Endothelial cell of umbilical vein (primary cell): ENCODE measurements around the gene SDHC. TPM values are rescaled to one million over a fixed set of nuclear protein-coding genes. Genes with fewer than 3 reads are reported as not detected.

Experiments
- BruUV-seq: library from RNA; stranded (reverse); fragments of 400-500 nt; replicated peaks from 2 replicates; lab custom pipeline; 2021; lab: Mats Ljungman, UMichigan
- CTCF ChIA-PET: fragments of 300-600, 350-600 bp; sonication (Branson Sonifier 250); formaldehyde crosslinking; loops from one replicate; lab custom pipeline; 2021; ENCODE audit warnings: antibody characterized with exemption, inconsistent platforms; lab: Charles Lee
- POLR2A ChIA-PET: fragments of 300-600, 350-600 bp; sonication (Branson Sonifier 250); formaldehyde crosslinking; loops from one replicate; lab custom pipeline; 2021; ENCODE audit warnings: antibody characterized with exemption, inconsistent platforms; lab: Charles Lee
- DNase-seq: peaks from one replicate; pipeline ENCODE4 v3.0.0-alpha.2; 2011; ENCODE audit warnings: low read depth, low spot score
- FAIRE-seq: peaks from 2 replicates; lab custom pipeline; 2011; peaks lifted over from hg19 to GRCh38; lab: Jason Lieb, UNC
- H2AFZ ChIP-seq: 2 replicates; pipeline ENCODE4 v1.6.0; 2012; ENCODE audit warnings: low read depth, low read length, control low read depth, inconsistent platforms
- H3K27ac ChIP-seq: 2 replicates; pipeline ENCODE4 v1.5.1; 2011; ENCODE audit warnings: low read depth, mild to moderate bottlenecking, control low read depth, low read length, moderate library complexity; ENCODE audit not compliant: insufficient read depth
- H3K27me3 ChIP-seq, 2 experiments: 2 replicates each; pipeline versions ENCODE4 v1.6.0 to v1.6.1; 2011; ENCODE audit warnings: low read length in 2 of 2, mixed read lengths in 1 of 2; ENCODE audit not compliant: control insufficient read depth in 2 of 2, insufficient read depth in 2 of 2
- H3K36me3 ChIP-seq, 2 experiments: 2 replicates in 1 of 2; 3 replicates in 1 of 2; pipeline ENCODE4 v1.5.1; 2011; ENCODE audit warnings: low read length in 2 of 2, mild to moderate bottlenecking in 1 of 2, moderate library complexity in 1 of 2; ENCODE audit not compliant: control insufficient read depth in 2 of 2, insufficient read depth in 2 of 2; ENCODE audit errors: extremely low read depth in 1 of 2
- H3K4me1 ChIP-seq: 3 replicates; pipeline ENCODE4 v1.5.1; 2011; ENCODE audit warnings: mild to moderate bottlenecking, low read length; ENCODE audit not compliant: control insufficient read depth, insufficient read depth; ENCODE audit errors: extremely low read depth
- H3K4me2 ChIP-seq: 2 replicates; pipeline ENCODE4 v1.6.1; 2011; ENCODE audit warnings: low read length, control low read depth, mixed read lengths; ENCODE audit not compliant: insufficient read depth
- H3K4me3 ChIP-seq, 3 experiments: fragments of 200-600 bp in 1 of 3; sonication (generic), shearing (Covaris generic) in 1 of 3; replicated peaks in 1 of 3; 2 replicates each; pipeline ENCODE4 v1.5.1; 2011 to 2016; ENCODE audit warnings: control low read depth in 3 of 3, low read length in 3 of 3, mild to moderate bottlenecking in 2 of 3, inconsistent platforms in 1 of 3, low read depth in 1 of 3, moderate library complexity in 1 of 3; ENCODE audit not compliant: insufficient read depth in 1 of 3
- H3K79me2 ChIP-seq: 2 replicates; pipeline ENCODE4 v1.6.0; 2012; ENCODE audit warnings: low read length, inconsistent platforms; ENCODE audit not compliant: control insufficient read depth, insufficient read depth
- H3K9ac ChIP-seq: replicated peaks from 2 replicates; pipeline ENCODE3; 2011; ENCODE audit warnings: low read length, control low read depth; ENCODE audit not compliant: insufficient read depth; ENCODE audit errors: extremely low read depth
- H3K9me1 ChIP-seq: replicated peaks from 3 replicates; pipeline ENCODE4 v1.6.0; 2011; ENCODE audit warnings: mild to moderate bottlenecking, low read length; ENCODE audit not compliant: control insufficient read depth, insufficient read depth; ENCODE audit errors: extremely low read depth
- H3K9me3 ChIP-seq: replicated peaks from 2 replicates; pipeline ENCODE4 v1.5.1; 2012; ENCODE audit warnings: low read length, inconsistent platforms; ENCODE audit not compliant: control insufficient read depth, insufficient read depth
- H4K20me1 ChIP-seq: replicated peaks from 2 replicates; pipeline ENCODE3; 2011; ENCODE audit warnings: mild to moderate bottlenecking, low read length; ENCODE audit not compliant: control insufficient read depth, insufficient read depth; ENCODE audit errors: extremely low read depth
- EZH2 ChIP-seq: IDR thresholded peaks from 2 replicates; pipeline ENCODE4 v1.6.1; 2012; ENCODE audit warnings: borderline replicate concordance, low read depth, mild to moderate bottlenecking, moderate library complexity, low read length, inconsistent platforms; ENCODE audit not compliant: severe bottlenecking
- FOS ChIP-seq: IDR thresholded peaks from 2 replicates; pipeline ENCODE4 v1.6.1; 2011; ENCODE audit warnings: mild to moderate bottlenecking, low read length, moderate library complexity, borderline replicate concordance; ENCODE audit not compliant: insufficient read depth
- GATA2 ChIP-seq: IDR thresholded peaks from 2 replicates; pipeline ENCODE4 v1.7.0; 2011; ENCODE audit warnings: low read depth, mild to moderate bottlenecking, moderate library complexity, mixed read lengths, low read length; ENCODE audit not compliant: insufficient read length, insufficient read depth
- JUN ChIP-seq: IDR thresholded peaks from 2 replicates; pipeline ENCODE4 v1.6.1; 2011; ENCODE audit warnings: borderline replicate concordance, low read depth; ENCODE audit not compliant: insufficient read length, insufficient read depth
- MAX ChIP-seq: IDR thresholded peaks from 2 replicates; pipeline ENCODE4 v1.6.1; 2011; ENCODE audit not compliant: insufficient read depth, insufficient read length
- MYC ChIP-seq: IDR thresholded peaks from one replicate; pipeline ENCODE4 v1.6.1; 2011; ENCODE audit warnings: mild to moderate bottlenecking, low read depth, low read length
- POLR2A ChIP-seq: IDR thresholded peaks from 2 replicates; pipeline ENCODE4 v1.6.1; 2012; ENCODE audit warnings: low read depth, mild to moderate bottlenecking, control low read depth, low read length
- POLR2AphosphoS5 ChIP-seq: IDR thresholded peaks from 2 replicates; pipeline ENCODE4 v1.6.1; 2012; ENCODE audit warnings: low read depth, mild to moderate bottlenecking, control low read depth, low read length, moderate library complexity; ENCODE audit not compliant: insufficient read depth
- dilution Hi-C: fragments of 300-500 bp; cut with MboI; formaldehyde crosslinking; loops from one replicate; pipeline ENCODE4 v1.15.0; 2019; ENCODE audit warnings: low sequenced_read_pairs; ENCODE audit not compliant: extremely low pct_ligation_motif_present
- intact Hi-C: fragments of 100-400 bp; cut with micrococcal nuclease; formaldehyde crosslinking; loops from one replicate; pipeline ENCODE4 v1.10.0; 2022
- polyA plus RNA-seq, 4 experiments: library from polyadenylated mRNA; depleted of rRNA in 3 of 4; stranded (reverse) in 3 of 4; unstranded in 1 of 4; fragments of >200 nt; gene quantifications; 2 replicates each; pipeline versions ENCODE4 v1.2.1 to v1.2.3, GENCODE V29; 2011 to 2012; ENCODE audit warnings: missing spikeins in 1 of 4
- total RNA-seq: library from RNA; stranded (reverse); gene quantifications from 2 replicates; pipeline ENCODE4 v1.2.3, GENCODE V29; 2021
- TF ChIP-seq, protein P1 (sequence below), 2 donors: IDR thresholded peaks; 1 replicate in 1 of 2; 2 replicates in 1 of 2; pipeline ENCODE4 v1.5.1; 2011; ENCODE audit warnings: low read length in 2 of 2, mild to moderate bottlenecking in 2 of 2, moderate library complexity in 2 of 2, control low read depth in 1 of 2, inconsistent platforms in 1 of 2, low read depth in 1 of 2; ENCODE audit not compliant: insufficient read depth in 1 of 2; ENCODE audit errors: extremely low read depth in 1 of 2

SDHC gene
- total and polyA plus RNA-seq, 2 donors (not counting 3 experiments of a cell fraction or from before 2014, with no cell fraction given): 148 to 279 TPM

- peak overlapping the region; percentile 8 for H3K9ac ChIP-seq
- H3K4me2 ChIP-seq: peak overlapping the region; percentile 12
- peak; percentile 70 for FAIRE-seq
- H3K9me1 ChIP-seq: no peaks in the 10 kb centered on the region
- H3K79me2 ChIP-seq: peaks cover 4% of the 10 kb centered on the region
- ChIA-PET POLR2A (interaction anchor here (0.6 kb wide), 2 partner anchors 43 to 46 kb away, joined by 3 read pairs; no protein-coding TSS in a partner anchor), CTCF (interaction anchor here (0.8 to 1.9 kb wide), 8 partner anchors 8 to 89 kb away, joined by 3 to 9 read pairs (median 5); partner anchors contain the start of genes PCP4L1, SDHC and TOMM40L)
- BruUV-seq: no TSS peak
- peak overlapping the region; percentile 12 to 75 (median 33) for H3K4me3 ChIP-seq
- no peak overlapping the region for H3K27ac ChIP-seq
- H3K36me3 ChIP-seq: no peaks in the 10 kb centered on the region
- dilution Hi-C loops (no loop called here), intact Hi-C loops (no loop called here)
- TF ChIP-seq MAX (no peak), POLR2AphosphoS5 (no peak), FOS (no peak), GATA2 (no peak), POLR2A (peak; percentile 48), EZH2 (no peak), JUN (no peak), MYC (no peak)
- TF ChIP-seq, protein P1, sequence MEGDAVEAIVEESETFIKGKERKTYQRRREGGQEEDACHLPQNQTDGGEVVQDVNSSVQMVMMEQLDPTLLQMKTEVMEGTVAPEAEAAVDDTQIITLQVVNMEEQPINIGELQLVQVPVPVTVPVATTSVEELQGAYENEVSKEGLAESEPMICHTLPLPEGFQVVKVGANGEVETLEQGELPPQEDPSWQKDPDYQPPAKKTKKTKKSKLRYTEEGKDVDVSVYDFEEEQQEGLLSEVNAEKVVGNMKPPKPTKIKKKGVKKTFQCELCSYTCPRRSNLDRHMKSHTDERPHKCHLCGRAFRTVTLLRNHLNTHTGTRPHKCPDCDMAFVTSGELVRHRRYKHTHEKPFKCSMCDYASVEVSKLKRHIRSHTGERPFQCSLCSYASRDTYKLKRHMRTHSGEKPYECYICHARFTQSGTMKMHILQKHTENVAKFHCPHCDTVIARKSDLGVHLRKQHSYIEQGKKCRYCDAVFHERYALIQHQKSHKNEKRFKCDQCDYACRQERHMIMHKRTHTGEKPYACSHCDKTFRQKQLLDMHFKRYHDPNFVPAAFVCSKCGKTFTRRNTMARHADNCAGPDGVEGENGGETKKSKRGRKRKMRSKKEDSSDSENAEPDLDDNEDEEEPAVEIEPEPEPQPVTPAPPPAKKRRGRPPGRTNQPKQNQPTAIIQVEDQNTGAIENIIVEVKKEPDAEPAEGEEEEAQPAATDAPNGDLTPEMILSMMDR (IDR thresholded peaks at IDR 0.05; ENCODE audit: extremely low read depth in 1 of 2, insufficient read depth in 1 of 2, low read depth in 1 of 2, low read length in 2 of 2): peak in 1 of 2 donors; percentile 41
- H4K20me1 ChIP-seq: no peaks in the 10 kb centered on the region
- H3K9me3 ChIP-seq: no peaks in the 10 kb centered on the region
- H3K4me1 ChIP-seq: peaks cover 35% of the 10 kb centered on the region
- peak overlapping the region; percentile 67 for H2AFZ ChIP-seq
- DNase-seq: peak; percentile 64
- H3K27me3 ChIP-seq: no peaks in the 10 kb centered on the region
These were observed 8.2 kb upstream of the SDHC start for GRCh38 chr1:161305867-161306519.
